GM04503 (cell line): ENCODE data around the gene POU1F1.
A peak's percentile ranks its signal among the peaks of the same experiment; 100 is the strongest.
"Not testable (repeated sequence)": the region's sequence is repeated elsewhere in the genome, so short reads cannot be mapped to it uniquely, and the experiment has no call there.

ENCODE experiments used
- DNase-seq: peaks from one replicate; pipeline ENCODE4 v3.0.0-alpha.2; 2012; ENCODE audit warnings: low read depth

POU1F1 gene

GRCh38 chr3:87276484-87276883 lies at the start of gene POU1F1:
TSS of gene POU1F1 (minus strand) at chr3:87276584. CDS start at chr3:87276462, 122 bp downstream.
- no peak for DNase-seq

- no peak for DNase-seq
Observed at GRCh38 chr3:87324609-87325008, 48.2 kb upstream of the POU1F1 start.

DNA sequence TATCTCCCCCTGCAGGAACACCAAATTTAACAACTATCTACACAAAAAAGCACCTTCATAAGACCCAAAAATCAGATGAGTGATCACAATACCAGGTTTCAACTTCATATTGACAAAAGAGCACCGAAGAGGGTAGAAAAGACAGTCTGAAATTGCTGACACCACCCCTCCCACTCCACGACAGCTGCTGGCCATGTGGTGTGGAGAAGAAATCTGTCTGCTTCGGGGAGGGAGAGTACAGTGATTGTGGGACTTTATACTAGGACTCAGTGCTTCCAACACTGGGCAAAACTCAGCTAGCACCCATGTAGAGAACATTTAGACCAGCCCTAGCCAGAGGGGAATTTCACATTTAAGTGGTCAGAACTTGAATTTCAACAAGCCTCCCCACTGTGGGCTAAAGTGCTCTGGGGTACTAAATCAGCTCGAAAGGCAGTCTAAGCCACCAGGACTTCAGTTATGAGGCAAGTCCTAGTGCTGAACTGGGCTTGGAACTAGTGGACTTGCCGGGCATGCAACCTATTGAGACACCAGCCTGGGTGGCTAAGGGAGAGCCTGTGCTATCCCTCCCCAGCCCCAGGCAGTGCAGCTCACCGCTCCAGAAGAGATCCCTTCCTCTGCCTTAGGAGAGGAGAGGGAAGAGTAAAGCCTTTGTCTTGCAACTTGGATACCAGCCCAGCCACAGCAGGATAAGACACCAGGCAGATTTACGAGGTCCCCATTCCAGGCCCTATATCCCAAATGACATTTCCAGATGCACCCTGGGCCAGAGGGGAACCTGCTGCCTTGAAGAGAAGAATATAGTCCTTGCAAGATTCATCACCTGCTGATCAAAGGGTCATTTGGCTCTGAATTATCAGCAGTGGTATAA lies 44.6 kb upstream of the POU1F1 start:
- DNase-seq, result no peak

DNA sequence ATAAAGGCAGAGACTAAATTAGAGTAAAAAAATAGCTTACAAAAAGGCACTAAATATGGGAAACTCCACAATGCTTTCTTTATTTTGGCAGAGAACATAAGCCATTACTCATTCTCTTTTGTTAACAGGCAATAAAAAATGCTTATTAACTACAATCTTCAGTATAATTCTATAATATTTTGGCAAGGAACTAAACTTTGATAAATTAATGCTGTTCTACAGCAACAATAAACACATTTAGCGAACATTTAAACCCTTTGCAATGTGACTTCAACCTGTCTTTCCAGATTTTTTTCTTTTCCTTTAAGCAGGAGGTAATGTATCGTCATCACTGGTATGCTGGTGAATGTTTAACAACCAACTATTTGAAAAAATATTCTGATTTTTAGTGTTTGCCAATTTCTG lies 42.2 kb upstream of the POU1F1 start:
- no peak for DNase-seq

- DNase-seq, result no peak
Observed at GRCh38 chr3:87317779-87318178, 41.4 kb upstream of the POU1F1 start.

DNA sequence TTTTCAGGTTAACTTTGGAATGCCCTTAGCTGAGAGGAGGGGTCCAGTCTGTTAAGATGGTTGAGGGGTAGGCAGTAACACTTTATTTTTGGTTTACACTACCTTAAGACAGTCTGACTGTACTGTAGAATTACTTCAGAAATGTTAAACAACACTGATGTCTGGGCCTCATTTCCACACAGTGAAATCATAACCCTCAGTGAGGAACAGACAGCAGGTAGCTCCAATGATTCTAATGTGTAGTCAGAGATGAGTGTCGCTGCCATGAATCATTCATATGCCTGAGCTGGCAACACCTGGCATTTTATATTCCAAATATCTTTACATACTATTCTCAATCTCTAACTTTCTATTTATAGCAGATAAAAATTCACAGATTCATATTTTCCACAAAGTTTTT lies 37.3 kb upstream of the POU1F1 start:
- no peak for DNase-seq

GRCh38 chr3:87311309-87311708 lies 34.9 kb upstream of the POU1F1 start:
- DNase-seq, result peak; percentile 18

DNA sequence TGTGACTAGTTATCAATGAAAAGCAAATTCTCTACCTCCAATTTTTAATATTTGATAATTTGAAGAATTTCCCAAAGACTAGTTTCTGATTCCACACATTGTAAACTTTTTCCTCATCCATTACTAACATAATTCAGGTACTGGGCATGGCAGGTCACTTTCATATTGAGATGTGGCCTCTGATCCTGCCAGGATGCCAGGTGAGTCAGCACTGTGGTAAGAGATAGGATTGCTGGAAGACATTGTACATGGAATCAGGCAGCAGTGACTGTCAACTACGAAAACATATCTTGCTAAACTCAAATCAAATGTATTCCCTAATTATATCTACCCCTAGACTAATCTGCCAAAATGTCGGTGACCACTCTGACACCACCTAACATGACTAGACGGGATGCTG lies 33.2 kb upstream of the POU1F1 start:
- no peak for DNase-seq

GRCh38 chr3:87307805-87308204 lies 31.4 kb upstream of the POU1F1 start:
- DNase-seq, result no peak

DNA sequence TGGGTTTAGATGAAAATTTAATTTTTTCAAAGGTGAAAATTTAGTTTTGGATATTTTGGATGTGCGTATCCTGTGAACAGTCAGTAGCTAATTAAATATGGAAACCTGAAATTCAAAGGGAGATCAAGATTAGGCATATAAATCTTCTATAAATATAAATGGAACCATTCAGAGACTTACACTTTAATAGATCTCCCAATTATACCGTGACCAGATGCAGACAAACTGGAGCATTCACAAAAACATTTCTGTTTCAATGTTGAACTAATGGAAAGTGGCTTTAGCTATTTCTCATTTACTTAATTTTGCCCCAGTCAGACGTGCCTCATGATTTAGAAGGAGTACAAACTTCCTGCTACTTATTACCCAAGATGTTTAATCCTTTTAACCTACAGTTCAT lies 29.1 kb upstream of the POU1F1 start:
- no peak for DNase-seq

DNA sequence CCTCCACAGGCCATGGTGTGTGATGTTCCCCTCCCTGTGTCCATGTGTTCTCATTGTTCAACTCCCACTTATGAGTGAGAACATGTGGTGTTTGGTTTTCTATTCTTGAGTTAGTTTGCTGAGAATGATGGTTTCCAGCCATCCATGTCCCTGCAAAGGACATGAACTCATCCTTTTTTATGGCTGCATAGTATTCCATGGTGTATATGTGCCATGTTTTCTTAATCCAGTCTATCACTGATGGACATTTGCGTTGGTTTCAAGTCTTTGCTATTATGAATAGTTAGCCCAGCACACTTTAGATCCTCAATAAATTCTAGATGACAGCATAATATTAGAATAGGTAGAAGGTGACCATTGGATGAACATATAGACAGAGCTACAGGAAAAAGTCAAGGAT lies 28.6 kb upstream of the POU1F1 start:
- DNase-seq, result not testable (repeated sequence)

- no peak for DNase-seq
Observed at GRCh38 chr3:87298111-87298718, 21.8 kb upstream of the POU1F1 start.

DNA sequence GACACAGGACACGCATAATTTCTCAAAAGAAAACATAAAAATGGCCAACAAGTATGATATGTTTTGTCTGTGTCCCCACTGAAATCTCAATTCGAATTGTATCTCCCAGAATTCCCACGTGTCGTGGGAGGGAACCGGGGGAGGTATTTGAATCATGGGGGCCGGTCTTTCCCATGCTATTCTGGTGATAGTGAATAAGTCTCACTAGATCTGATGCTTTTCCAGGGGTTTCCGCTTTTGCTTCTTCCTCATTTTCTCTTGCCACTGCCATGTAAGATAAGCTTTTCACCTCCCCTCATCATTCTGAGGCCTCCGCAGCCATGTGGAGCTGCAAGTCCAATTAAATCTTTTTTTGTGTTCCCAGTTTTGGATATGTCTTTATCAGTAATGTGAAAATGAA lies 12.1 kb upstream of the POU1F1 start:
- no peak for DNase-seq

GRCh38 chr3:87287011-87287410 lies 10.6 kb upstream of the POU1F1 start:
- DNase-seq, result peak; percentile 8

DNA sequence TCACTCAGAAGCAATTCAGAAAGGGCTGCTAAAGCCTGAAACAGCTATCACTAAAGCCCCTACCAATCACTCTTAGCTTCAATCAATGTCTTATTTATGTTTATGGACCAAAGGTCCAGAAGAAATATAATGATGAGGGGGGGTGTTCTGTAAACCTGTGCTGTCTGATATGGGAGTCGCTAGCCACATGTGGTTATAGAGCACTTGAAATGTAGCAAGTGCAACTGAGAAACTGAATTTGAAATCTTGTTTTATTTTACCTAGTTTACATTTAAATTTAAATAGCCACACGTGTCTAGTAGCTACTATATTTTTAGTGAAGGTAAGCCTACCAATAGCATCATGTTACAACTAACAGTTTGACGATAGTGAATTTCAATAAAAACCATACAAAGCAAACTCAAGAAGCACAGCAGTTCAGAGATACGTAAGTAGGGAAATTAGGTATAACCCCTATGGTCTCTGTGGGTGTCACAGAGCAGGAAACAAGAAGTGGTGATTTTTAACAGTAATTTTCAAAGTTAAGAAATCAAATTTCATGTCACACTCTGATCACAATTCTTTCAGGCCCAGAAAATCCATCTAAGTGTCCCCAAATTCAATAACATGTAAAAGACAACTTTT lies 3.6 kb downstream of the POU1F1 start:
- DNase-seq, result no peak

DNA sequence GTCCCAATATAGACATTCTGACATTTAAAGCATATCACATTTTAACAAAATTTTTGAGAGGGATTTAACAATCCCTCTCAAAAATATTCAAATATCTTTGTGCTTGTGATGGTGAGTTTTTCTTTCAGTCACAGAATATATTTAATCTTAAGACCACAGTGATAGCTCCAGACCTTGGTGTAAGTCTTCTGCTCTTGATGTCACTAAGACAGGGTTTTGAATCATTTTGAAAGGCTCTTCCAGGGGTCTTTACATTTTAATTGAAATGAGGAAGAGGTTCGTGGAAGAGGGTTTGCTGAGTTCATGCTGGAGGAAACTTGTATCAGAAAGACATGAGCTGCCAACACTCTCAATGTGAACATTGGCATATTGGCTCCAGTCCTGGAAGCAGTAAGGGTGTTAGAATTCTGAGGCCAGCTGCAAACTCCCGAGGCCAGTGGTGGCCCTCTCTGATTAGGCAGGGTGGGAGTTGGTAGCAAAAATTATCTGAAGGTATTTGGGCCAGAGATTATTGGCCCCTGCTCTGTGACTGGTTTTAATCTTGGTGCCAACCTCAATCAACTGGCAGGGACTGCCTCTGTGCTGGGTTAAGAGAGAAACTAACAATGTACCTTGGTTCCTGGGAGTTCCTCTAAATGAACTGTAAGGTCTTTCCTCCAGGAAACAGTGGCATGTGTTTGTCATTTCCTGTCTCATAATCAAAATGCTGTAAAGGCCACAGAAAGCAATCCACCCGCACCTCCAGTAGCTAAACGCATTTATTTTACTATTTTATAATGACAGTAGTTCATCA lies 5.3 kb downstream of the POU1F1 start:
- no peak for DNase-seq

DNA sequence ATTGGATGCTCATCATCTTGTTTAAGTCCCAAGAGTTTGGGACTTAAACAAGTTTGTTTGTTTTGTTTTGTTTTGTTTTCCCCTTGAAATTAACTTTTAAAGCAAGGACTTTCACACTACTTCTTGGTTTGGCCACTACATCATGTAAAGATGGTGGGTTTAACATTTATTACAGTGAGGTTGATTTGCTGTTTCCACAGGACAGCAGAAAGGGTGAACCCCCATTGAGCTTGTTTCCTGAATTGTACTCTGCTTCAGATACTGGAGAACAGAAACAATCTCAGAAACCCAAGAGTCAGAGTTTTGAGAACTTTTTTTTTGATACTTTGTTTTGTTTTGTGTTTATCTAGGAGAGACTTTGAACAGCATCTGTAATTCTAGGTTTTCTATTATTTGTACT lies 6.7 kb downstream of the POU1F1 start:
- DNase-seq, result no peak

DNA sequence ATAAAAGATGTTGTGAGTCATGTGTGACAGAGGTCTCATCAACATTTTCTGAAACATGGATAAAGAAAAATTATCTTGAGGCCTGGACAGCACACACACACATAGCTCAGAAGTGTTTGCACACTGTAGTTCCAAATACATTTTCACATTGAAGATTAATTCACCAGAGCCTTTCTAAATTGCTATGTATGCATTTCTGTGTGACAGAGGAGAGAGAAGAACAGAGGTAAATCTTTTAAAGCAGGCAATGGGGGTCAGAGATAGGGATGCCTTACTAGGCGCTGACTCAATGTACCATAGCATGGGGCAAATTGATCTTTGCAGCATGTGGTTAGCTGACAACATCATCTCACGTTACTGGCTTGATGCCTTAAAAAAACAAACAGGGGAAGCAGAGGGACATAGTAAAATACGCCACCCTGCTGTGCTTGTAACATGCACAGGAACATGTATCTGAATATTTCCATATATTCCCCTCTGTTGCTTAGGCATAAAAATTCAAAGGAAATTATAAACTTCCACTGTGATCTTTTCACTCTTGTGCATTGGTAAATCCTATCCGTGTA lies 7.7 kb downstream of the POU1F1 start:
- DNase-seq, result no peak

DNA sequence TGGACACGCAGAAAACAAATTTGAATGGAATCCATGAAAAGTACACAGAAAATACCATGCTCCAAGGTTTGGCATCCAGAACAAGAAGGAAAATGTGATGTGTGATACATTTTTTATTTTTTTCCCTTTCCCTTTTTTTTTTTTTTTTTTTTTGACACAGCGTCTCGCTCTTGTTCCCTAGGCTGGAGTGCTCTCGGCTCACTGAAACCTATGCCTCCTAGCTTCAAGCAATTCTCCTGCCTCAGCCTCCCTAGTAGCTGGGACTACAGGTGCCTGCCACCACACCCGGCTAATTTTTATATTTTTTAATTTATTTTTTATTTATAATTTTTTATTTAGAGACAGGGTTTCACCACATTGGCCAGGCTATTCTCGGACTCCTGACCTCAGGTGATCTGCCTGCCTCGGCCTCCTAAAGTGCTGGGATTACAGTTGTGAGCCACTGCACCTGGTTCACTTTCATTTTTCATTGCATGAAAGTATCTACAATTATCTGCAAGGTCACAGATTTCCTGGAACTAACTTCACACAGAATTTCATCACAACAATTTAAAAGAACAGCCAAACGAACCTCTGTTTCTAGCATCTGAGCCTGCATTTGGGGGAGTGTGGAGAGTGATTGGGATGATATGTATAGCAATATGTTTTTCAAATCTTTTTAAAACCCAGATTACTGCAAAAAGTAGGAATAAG lies 8.3 kb downstream of the POU1F1 start:
- DNase-seq, result no peak

DNA sequence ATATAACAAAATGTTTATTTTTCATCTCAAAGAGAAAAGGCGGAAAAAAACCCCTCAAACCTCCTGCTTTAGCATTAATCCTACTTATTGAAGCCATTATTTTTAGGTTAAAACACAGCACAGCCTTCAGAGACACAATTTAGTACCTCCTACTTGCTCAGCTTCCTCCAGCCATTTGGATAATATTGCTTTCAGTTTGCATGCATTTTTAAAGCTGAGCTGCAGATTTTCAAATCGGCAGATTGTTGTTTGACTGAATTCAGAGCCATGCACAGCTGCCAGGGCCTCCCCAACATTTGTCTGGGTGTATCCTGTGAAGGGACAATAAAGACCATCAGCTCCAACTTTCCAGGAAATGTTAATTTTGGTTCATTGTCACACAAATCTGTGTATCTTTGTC lies 14.5 kb downstream of the POU1F1 start:
- no peak for DNase-seq

GRCh38 chr3:87260270-87260669 lies 16.1 kb downstream of the POU1F1 start:
- peak; percentile 6 for DNase-seq
